RPMI7951 (cell line): Measurements from ENCODE around the gene ATP13A3. TPM values are rescaled to one million over a fixed set of nuclear protein-coding genes. Genes with fewer than 3 reads are reported as not detected.
A peak's percentile ranks its signal among the peaks of the same experiment; 100 is the strongest.

Experiments
- DNase-seq: peaks from one replicate; pipeline ENCODE4 v3.0.0-alpha.2; 2012; ENCODE audit warnings: low read depth
- total RNA-seq: library from RNA; depleted of rRNA; stranded (reverse); fragments of >200 nt; shearing (Covaris generic); gene quantifications from 2 replicates; pipeline ENCODE4 v1.2.3, GENCODE V29; 2014; rRNA removed

Gene ATP13A3
- total RNA-seq, 1 experiment from 2014 or later = 126 TPM

- DNase-seq = no peak
Observed at GRCh38 chr3:194373899-194374298, 112.9 kb downstream of the ATP13A3 start.

- DNase-seq = no peak
Observed at GRCh38 chr3:194373028-194373427, 113.8 kb downstream of the ATP13A3 start.

- DNase-seq = peak; percentile 75
Observed at GRCh38 chr3:194370753-194371152, 116.0 kb downstream of the ATP13A3 start.

- DNase-seq = peak; percentile 86
Observed at GRCh38 chr3:194369522-194370279, 117.1 kb downstream of the ATP13A3 start, which contains the start of gene LRRC15. TSS of gene LRRC15 (minus strand) at chr3:194369743. CDS start at chr3:194361043, 8,700 bp downstream.

- DNase-seq = peak; percentile 33
Observed at GRCh38 chr3:194368918-194369317, 117.9 kb downstream of the ATP13A3 start.

- peak; percentile 94 for DNase-seq
Observed at GRCh38 chr3:194367992-194368841, 118.6 kb downstream of the ATP13A3 start.

GRCh38 chr3:194365978-194366490 is 120.8 kb downstream of the ATP13A3 start:
- no peak for DNase-seq

- no peak for DNase-seq
Observed at GRCh38 chr3:194365526-194365925, 121.3 kb downstream of the ATP13A3 start.

- peak; percentile 99 for DNase-seq
Observed at GRCh38 chr3:194364652-194365434, 122.0 kb downstream of the ATP13A3 start.

- no peak for DNase-seq
Observed at GRCh38 chr3:194364314-194364651, 122.5 kb downstream of the ATP13A3 start.

GRCh38 chr3:194360568-194360967 is 126.2 kb downstream of the ATP13A3 start:
- no peak for DNase-seq

GRCh38 chr3:194357681-194358080 is 129.1 kb downstream of the ATP13A3 start:
- no peak for DNase-seq

- no peak for DNase-seq
Observed at GRCh38 chr3:194355379-194355778, 131.4 kb downstream of the ATP13A3 start.

GRCh38 chr3:194354315-194354714 is 132.5 kb downstream of the ATP13A3 start:
- DNase-seq = no peak

Other genes starting within 250 kb of the ATP13A3 start
- 0.10 TPM in 1 of 2 replicates, not detected in the other for gene CPN2, start 135.7 kb downstream of the ATP13A3 start, total RNA-seq
- gene LRRC15, start 117.3 kb downstream of the ATP13A3 start, total RNA-seq = 93.4 and 95.0 TPM in 2 replicates
- gene GP5, start 87.7 kb downstream of the ATP13A3 start, total RNA-seq = not detected in 2 replicates
- gene TMEM44, start 146.4 kb upstream of the ATP13A3 start, total RNA-seq = 13.8 and 19.0 TPM in 2 replicates
- 55.0 and 63.1 TPM in 2 replicates for gene LSG1, start 185.2 kb upstream of the ATP13A3 start, total RNA-seq
- gene FAM43A, start 198.9 kb upstream of the ATP13A3 start, total RNA-seq = 1.8 and 3.5 TPM in 2 replicates